NCI-H82 (cell line): ENCODE results near the gene ANKS6.
A peak's percentile ranks its signal among the peaks of the same experiment; 100 is the strongest.

Source experiments
- DNase-seq: peaks from one replicate; lab custom pipeline; 2025; lab: John Stamatoyannopoulos, UW

The ANKS6 gene

DNA sequence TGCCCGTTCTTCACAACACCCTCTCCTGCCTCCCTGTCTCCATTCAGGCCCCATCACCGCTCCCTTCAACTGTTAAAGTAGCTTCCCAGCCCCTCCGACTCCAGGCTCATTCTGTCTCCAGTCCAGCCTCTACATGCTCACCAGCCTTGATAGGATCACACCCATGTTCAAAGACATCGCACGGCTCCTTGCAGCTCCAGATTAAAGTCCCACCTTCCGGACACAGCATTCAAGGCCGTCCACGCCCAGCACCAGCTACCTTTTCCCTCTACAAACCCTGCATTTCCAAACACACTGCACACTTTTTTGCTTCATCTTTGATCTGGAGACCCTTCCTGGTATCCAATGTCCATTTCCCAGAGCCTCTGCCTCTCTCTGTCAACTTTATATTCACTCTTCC is 94.0 kb downstream of the ANKS6 start:
- no peak for DNase-seq

- no peak for DNase-seq
These were observed 94.8 kb downstream of the ANKS6 start for GRCh38 chr9:98701576-98701975.

- DNase-seq, result no peak
These were observed 95.6 kb downstream of the ANKS6 start for GRCh38 chr9:98700801-98701200.

GRCh38 chr9:98698856-98699255 is 97.5 kb downstream of the ANKS6 start:
- DNase-seq, result no peak

DNA sequence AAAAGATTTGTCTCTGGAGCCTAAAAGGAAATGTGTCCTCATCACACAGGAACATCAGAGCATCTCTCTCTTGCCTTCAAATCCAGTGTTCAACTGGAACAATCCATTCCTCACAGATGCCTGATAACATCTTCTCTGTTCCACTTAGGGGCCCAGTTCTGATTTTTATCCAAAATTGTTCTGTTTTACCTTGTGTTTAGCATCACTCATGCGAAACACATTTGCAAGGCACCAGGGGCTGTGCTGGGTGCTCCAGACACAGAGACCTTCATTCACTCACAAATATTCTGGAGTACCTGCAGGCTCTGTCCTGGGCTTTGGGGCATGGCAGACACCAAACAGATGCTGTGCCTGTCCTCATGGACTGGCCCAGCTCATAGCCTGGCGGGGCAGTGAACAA is 101.4 kb downstream of the ANKS6 start:
- DNase-seq, result no peak

DNA sequence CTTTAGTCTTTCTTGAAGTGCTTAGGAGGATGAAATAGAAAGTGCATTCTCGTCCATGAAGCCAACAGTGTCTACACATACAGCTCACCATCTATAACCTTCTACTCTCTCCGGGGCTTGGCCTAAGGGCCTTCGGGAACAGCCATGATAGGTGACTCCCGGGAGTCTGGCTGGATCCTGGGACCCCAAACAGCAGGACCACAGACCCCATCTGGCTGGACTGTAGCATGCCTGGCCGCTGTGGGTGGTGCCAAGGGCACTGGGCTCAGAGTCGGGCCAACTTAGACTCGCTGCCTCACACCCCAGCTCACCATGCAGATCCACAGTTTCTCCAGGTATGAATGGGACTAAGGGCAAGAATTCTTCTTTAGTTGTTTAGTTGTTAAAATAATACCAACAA is 104.0 kb downstream of the ANKS6 start:
- no peak for DNase-seq

DNA sequence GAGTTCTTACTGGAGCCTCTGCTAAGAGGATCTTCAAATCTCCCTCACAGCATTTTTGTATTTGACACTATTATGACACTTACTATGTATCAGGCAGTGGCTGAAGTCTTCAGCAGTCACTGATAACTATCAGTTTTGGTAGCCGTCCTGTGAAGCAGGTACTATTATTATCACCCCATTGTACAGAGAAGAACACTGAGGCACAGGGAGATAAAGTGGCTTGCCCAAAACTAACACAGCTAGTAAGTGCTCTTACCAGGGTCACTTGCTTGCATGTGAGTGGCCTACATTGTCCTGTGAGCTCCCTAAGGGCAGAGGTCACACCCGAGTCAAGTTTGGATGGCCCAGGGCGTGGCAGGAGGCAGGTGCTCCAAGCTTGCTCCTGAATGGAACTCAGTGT is 104.5 kb downstream of the ANKS6 start:
- no peak for DNase-seq

DNA sequence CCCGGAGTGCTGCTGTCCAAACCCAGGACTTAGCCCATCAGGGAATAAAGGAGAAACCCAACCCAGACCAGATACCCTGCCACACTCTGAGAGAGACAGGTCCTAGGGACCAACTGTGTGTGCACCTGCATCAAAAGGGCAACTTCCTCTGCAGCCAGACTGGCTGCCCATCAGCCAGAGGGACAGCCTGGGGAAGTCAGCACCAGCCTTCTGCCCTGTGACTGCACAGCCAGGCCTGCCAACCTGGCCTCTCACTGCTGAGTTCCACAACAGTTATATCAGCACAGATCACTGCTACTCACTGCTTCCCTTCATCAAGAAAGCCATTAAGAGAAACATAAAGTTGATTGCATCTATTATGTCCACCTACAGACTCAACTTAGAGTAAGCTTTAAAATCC is 105.7 kb downstream of the ANKS6 start:
- no peak for DNase-seq

- no peak for DNase-seq
These were observed 107.5 kb downstream of the ANKS6 start for GRCh38 chr9:98688710-98689495.

DNA sequence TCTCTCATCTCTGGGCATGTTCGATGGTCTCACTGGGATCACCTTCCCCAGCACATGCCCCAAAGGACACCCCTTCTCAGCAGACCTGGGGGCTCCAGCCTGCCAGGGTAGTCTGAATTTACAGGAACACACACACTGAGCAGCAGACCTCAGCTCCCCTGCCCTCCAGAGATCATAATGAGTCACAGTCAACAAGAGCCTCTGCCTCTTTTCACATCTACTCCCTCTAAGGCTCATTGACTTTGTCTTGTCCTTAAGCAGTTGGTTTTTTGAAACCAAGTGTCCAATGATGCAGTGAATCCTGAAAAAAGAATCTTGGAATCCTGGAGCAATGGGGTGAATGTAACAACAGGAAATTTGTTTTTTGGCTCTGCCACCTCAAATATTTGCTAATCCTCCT is 108.4 kb downstream of the ANKS6 start:
- no peak for DNase-seq

GRCh38 chr9:98686961-98687855 is 109.1 kb downstream of the ANKS6 start:
- no peak for DNase-seq

- DNase-seq, result peak; percentile 67
These were observed 111.5 kb downstream of the ANKS6 start for GRCh38 chr9:98684816-98685215.
